Measurements from ENCODE around the gene MAP2K3.

MAP2K3 gene

GRCh38 chr17:21359483-21359840 lies 75.0 kb downstream of the MAP2K3 start:
- H3K4me1 ChIP-seq (ENCODE audit: low read depth, poor library complexity, severe bottlenecking), result no peaks in the 10 kb centered on the region
- H3K27me3 ChIP-seq (ENCODE audit: insufficient read depth, low read depth), result no peaks in the 10 kb centered on the region
- TF ChIP-seq CTCF (conservative IDR thresholded peaks at IDR 0.05; ENCODE audit: low read depth, low read length), result no peak
- no peaks in the 10 kb centered on the region for H4K20me1 ChIP-seq (ENCODE audit: insufficient read depth)
- H3K4me3 ChIP-seq (IDR thresholded peaks at IDR 0.05; ENCODE audit: insufficient read depth, low read depth, low read length), result no peak overlapping the region
- no peaks in the 10 kb centered on the region for H3K36me3 ChIP-seq (ENCODE audit: insufficient read depth)
- no peak overlapping the region for H3K27ac ChIP-seq
- H3K4me2 ChIP-seq, result no peak overlapping the region
- H3K9ac ChIP-seq, result no peak overlapping the region
- H2AFZ ChIP-seq (ENCODE audit: low read depth), result no peak overlapping the region
- H3K79me2 ChIP-seq (ENCODE audit: insufficient read depth, low read depth), result no peaks in the 10 kb centered on the region

- H3K9ac ChIP-seq, result no peak overlapping the region
- H3K27ac ChIP-seq, result no peak overlapping the region
- no peaks in the 10 kb centered on the region for H4K20me1 ChIP-seq (ENCODE audit: insufficient read depth)
- TF ChIP-seq CTCF (conservative IDR thresholded peaks at IDR 0.05; ENCODE audit: low read depth, low read length), result no peak
- H3K4me3 ChIP-seq (IDR thresholded peaks at IDR 0.05; ENCODE audit: insufficient read depth, low read depth, low read length), result no peak overlapping the region
- H3K27me3 ChIP-seq (ENCODE audit: insufficient read depth, low read depth), result no peaks in the 10 kb centered on the region
- no peaks in the 10 kb centered on the region for H3K79me2 ChIP-seq (ENCODE audit: insufficient read depth, low read depth)
- no peaks in the 10 kb centered on the region for H3K4me1 ChIP-seq (ENCODE audit: low read depth, poor library complexity, severe bottlenecking)
- H3K36me3 ChIP-seq (ENCODE audit: insufficient read depth), result no peaks in the 10 kb centered on the region
- H2AFZ ChIP-seq (ENCODE audit: low read depth), result no peak overlapping the region
- H3K4me2 ChIP-seq, result no peak overlapping the region
Observed at GRCh38 chr17:21360048-21360447, 75.5 kb downstream of the MAP2K3 start.

- no peak overlapping the region for H3K4me3 ChIP-seq (IDR thresholded peaks at IDR 0.05; ENCODE audit: insufficient read depth, low read depth, low read length)
- TF ChIP-seq CTCF (conservative IDR thresholded peaks at IDR 0.05; ENCODE audit: low read depth, low read length), result no peak
Observed at GRCh38 chr17:21361020-21361809, 76.7 kb downstream of the MAP2K3 start.

GRCh38 chr17:21362331-21362931 lies 77.9 kb downstream of the MAP2K3 start:
- no peaks in the 10 kb centered on the region for H3K79me2 ChIP-seq (ENCODE audit: insufficient read depth, low read depth)
- H3K4me3 ChIP-seq (IDR thresholded peaks at IDR 0.05; ENCODE audit: insufficient read depth, low read depth, low read length), result no peak overlapping the region
- no peaks in the 10 kb centered on the region for H3K4me1 ChIP-seq (ENCODE audit: low read depth, poor library complexity, severe bottlenecking)
- H2AFZ ChIP-seq (ENCODE audit: low read depth), result no peak overlapping the region
- no peak overlapping the region for H3K27ac ChIP-seq
- H4K20me1 ChIP-seq (ENCODE audit: insufficient read depth), result no peaks in the 10 kb centered on the region
- no peaks in the 10 kb centered on the region for H3K27me3 ChIP-seq (ENCODE audit: insufficient read depth, low read depth)
- no peaks in the 10 kb centered on the region for H3K36me3 ChIP-seq (ENCODE audit: insufficient read depth)
- H3K9ac ChIP-seq, result no peak overlapping the region
- no peak for TF ChIP-seq CTCF (conservative IDR thresholded peaks at IDR 0.05; ENCODE audit: low read depth, low read length)
- no peak overlapping the region for H3K4me2 ChIP-seq

More at GRCh38 chr17:21361020-21361809, 76.7 kb downstream of the MAP2K3 start:
- Histone ChIP-seq H3K4me2 (no peak overlapping the region), H3K36me3 (ENCODE audit: insufficient read depth) (no peaks in the 10 kb centered on the region), H3K27ac (no peak overlapping the region), H3K79me2 (ENCODE audit: insufficient read depth, low read depth) (no peaks in the 10 kb centered on the region), H3K9ac (no peak overlapping the region), H3K27me3 (ENCODE audit: insufficient read depth, low read depth) (no peaks in the 10 kb centered on the region), H4K20me1 (ENCODE audit: insufficient read depth) (no peaks in the 10 kb centered on the region), H3K4me1 (ENCODE audit: low read depth, poor library complexity, severe bottlenecking) (no peaks in the 10 kb centered on the region), H2AFZ (ENCODE audit: low read depth) (no peak overlapping the region)

Measured in KMS-11 (cell line).